ENCODE results near the gene ZG16. TPM values are rescaled to one million over a fixed set of nuclear protein-coding genes. Genes with fewer than 3 reads are reported as not detected.

Gene ZG16
- total RNA-seq, 1 donor from 2014 or later = not detected

- H3K4me3 ChIP-seq = no peak overlapping the region
- H3K27me3 ChIP-seq (ENCODE audit: low read depth) = no peaks in the 10 kb centered on the region
- H3K9me3 ChIP-seq (replicated peaks) = no peaks in the 10 kb centered on the region
- H3K4me1 ChIP-seq = peaks cover 87% of the 10 kb centered on the region
- intact Hi-C loops (cut with micrococcal nuclease) = no loop called here
- DNase-seq = no peak
- H3K27ac ChIP-seq (replicated peaks) = peak overlapping the region; percentile 97
- no peak for TF ChIP-seq CTCF (IDR thresholded peaks at IDR 0.05; ENCODE audit: borderline replicate concordance)
- peaks cover 30% of the 10 kb centered on the region for H3K36me3 ChIP-seq
These were observed 35.8 kb downstream of the ZG16 start for GRCh38 chr16:29813644-29814562.

GRCh38 chr16:29814592-29814991 lies 36.5 kb downstream of the ZG16 start:
- peaks cover 86% of the 10 kb centered on the region for H3K4me1 ChIP-seq
- intact Hi-C loops (cut with micrococcal nuclease) = no loop called here

GRCh38 chr16:29815032-29815721 lies 37.1 kb downstream of the ZG16 start:
- Histone ChIP-seq H3K4me3 (peak overlapping the region; percentile 84), H3K27me3 (ENCODE audit: low read depth) (no peaks in the 10 kb centered on the region), H3K27ac (replicated peaks) (peak overlapping the region; percentile 97), H3K9me3 (replicated peaks) (no peaks in the 10 kb centered on the region), H3K4me1 (peaks cover 86% of the 10 kb centered on the region), H3K36me3 (peaks cover 25% of the 10 kb centered on the region)
- no peak for TF ChIP-seq CTCF (IDR thresholded peaks at IDR 0.05; ENCODE audit: borderline replicate concordance)
- intact Hi-C loops (cut with micrococcal nuclease) = no loop called here
- peak; percentile 51 for DNase-seq

More at GRCh38 chr16:29814592-29814991, 36.5 kb downstream of the ZG16 start:
- peak overlapping the region; percentile 97 for H3K27ac ChIP-seq (replicated peaks)
- peaks cover 30% of the 10 kb centered on the region for H3K36me3 ChIP-seq
- DNase-seq = no peak
- no peaks in the 10 kb centered on the region for H3K9me3 ChIP-seq (replicated peaks)
- no peak for TF ChIP-seq CTCF (IDR thresholded peaks at IDR 0.05; ENCODE audit: borderline replicate concordance)
- H3K4me3 ChIP-seq = peak overlapping the region; percentile 84
- H3K27me3 ChIP-seq (ENCODE audit: low read depth) = no peaks in the 10 kb centered on the region

GRCh38 chr16:29815793-29816693 lies 38.0 kb downstream of the ZG16 start, which contains the start of gene PAGR1:
Gene PAGR1 (plus strand): TSS chr16:29816152. CDS start chr16:29816526, 374 bp downstream.
- intact Hi-C loops (cut with micrococcal nuclease) = no loop called here

More at GRCh38 chr16:29815793-29816693, 38.0 kb downstream of the ZG16 start, which contains the start of gene PAGR1:
- DNase-seq = peak; percentile 98
- no peaks in the 10 kb centered on the region for H3K9me3 ChIP-seq (replicated peaks)
- H3K27me3 ChIP-seq (ENCODE audit: low read depth) = no peaks in the 10 kb centered on the region
- H3K27ac ChIP-seq (replicated peaks) = peak within 1 kb of the TSS; percentile 97
- H3K4me3 ChIP-seq = peak within 1 kb of the TSS; percentile 84
- peaks cover 22% of the 10 kb centered on the region for H3K36me3 ChIP-seq
- peaks cover 86% of the 10 kb centered on the region for H3K4me1 ChIP-seq
- peak; percentile 90 for TF ChIP-seq CTCF (IDR thresholded peaks at IDR 0.05; ENCODE audit: borderline replicate concordance)
